Measurements from ENCODE around the gene CXorf66. TPM values are rescaled to one million over a fixed set of nuclear protein-coding genes. Genes with fewer than 3 reads are reported as not detected.

CXorf66 gene
- total RNA-seq, 1 experiment from 2014 or later, result not detected

GRCh38 chrX:139945075-139945474 is 20.2 kb downstream of the CXorf66 start:
- Histone ChIP-seq H3K27me3 (ENCODE audit: insufficient read depth, low read length) (no peaks in the 10 kb centered on the region), H3K4me2 (ENCODE audit: low read length) (no peak overlapping the region), H3K4me3 (replicated peaks in 1 of 2; ENCODE audit: low read depth in 1 of 2, low read length in 2 of 2) (no peak overlapping the region), H3K4me1 (ENCODE audit: control insufficient read depth in 1 of 2, insufficient read depth in 2 of 2, low read length in 2 of 2) (no peaks in the 10 kb centered on the region), H3K27ac (ENCODE audit: low read depth, low read length) (no peak overlapping the region), H4K20me1 (ENCODE audit: insufficient read depth) (no peaks in the 10 kb centered on the region), H3K36me3 (ENCODE audit: control insufficient read depth in 1 of 2, insufficient read depth in 2 of 2, low read length in 2 of 2) (no peaks in the 10 kb centered on the region), H3K9me2 (ENCODE audit: insufficient read depth) (no peaks in the 10 kb centered on the region), H2AFZ (ENCODE audit: low read depth, low read length, poor library complexity, severe bottlenecking) (no peak overlapping the region), H3K79me2 (ENCODE audit: insufficient read depth, low read length) (no peaks in the 10 kb centered on the region), H3K9me3 (ENCODE audit: control insufficient read depth in 1 of 2, insufficient read depth in 1 of 2, low read depth in 1 of 2, low read length in 2 of 2) (no peaks in the 10 kb centered on the region), H3K9ac (ENCODE audit: low read length) (no peak overlapping the region)
- DNase-seq (ENCODE audit: low read depth, low spot score) (no peak), ATAC-seq (no peak)
- intact Hi-C loops (cut with micrococcal nuclease), result no loop called here
- ChIA-PET RAD21 (ENCODE audit: low non-redundant PET in 1 of 2, low total read pairs in 2 of 2, uncharacterized antibody in 2 of 2, unreplicated experiment in 2 of 2) (no interaction called here), CTCF (no interaction called here), POLR2A (no interaction called here)
- BruUV-seq (replicated peaks), result no TSS peak
- TF ChIP-seq SP1 (IDR thresholded peaks at IDR 0.05; ENCODE audit: low read depth) (no peak), CBX3 (IDR thresholded peaks at IDR 0.05; ENCODE audit: low read depth) (no peak), EZH2 (IDR thresholded peaks at IDR 0.05) (no peak), ZFX (IDR thresholded peaks at IDR 0.05) (no peak), REST (IDR thresholded peaks at IDR 0.05; ENCODE audit: low read depth) (no peak), JUND (IDR thresholded peaks at IDR 0.05) (no peak), CTCF (IDR thresholded peaks at IDR 0.05 in 2 of 3, conservative IDR thresholded peaks at IDR 0.05 in 1 of 3; ENCODE audit: borderline replicate concordance in 1 of 3, insufficient read depth in 1 of 3, low read depth in 2 of 3, low read length in 2 of 3) (no peak), ZBTB33 (IDR thresholded peaks at IDR 0.05; ENCODE audit: extremely low read depth, insufficient replicate concordance, low read length) (no peak), ATF3 (IDR thresholded peaks at IDR 0.05) (no peak), SRF (IDR thresholded peaks at IDR 0.05; ENCODE audit: low read depth) (no peak)
